Measurements from ENCODE around the gene LRRC4C.

The LRRC4C gene

DNA sequence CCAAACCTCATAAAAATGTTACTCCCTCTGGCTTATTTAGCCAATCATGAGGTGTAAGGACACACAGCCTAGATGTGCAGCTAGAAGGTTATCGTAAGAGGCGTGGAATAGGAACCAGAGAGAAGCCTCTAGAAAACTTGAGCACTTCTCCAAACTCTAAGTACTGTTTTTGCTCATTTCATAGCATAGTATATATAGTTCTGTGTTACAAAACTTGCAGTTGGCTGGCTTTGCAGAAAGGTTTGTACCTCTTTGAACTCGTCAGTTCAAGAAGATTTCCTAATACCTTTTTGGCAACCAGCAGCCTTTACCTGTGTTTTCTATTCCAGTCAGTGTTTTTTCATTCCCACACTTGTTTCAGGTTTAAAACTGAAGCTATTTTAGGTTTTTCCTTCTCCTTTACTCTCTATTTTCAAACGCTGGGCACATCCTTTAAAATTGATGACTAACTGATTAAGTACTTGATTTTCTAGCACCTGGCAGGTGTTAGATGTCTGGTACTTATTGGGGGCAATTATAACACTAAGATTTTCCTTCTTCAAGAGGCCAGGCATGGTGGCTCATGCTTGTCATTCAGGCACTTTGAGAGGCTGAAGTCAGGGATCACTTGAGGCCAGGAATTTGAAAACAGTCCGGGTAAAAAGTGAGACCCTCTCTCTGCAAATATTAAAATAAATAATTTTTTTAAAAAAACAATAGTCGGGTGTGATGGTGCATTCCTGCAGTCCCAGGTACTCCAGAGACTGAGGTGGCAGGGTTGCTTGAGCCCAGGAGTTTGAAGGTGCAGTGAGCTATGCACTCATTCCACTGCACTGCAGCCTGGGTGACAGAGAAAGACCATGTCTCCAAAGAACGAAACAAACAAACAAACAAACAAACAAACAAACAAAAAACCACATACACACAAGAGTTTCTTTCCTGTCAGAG lies 125.2 kb downstream of the LRRC4C start:
- no peak overlapping the region for H3K27ac ChIP-seq
- DNase-seq (ENCODE audit: low read depth, low spot score): no peak

DNA sequence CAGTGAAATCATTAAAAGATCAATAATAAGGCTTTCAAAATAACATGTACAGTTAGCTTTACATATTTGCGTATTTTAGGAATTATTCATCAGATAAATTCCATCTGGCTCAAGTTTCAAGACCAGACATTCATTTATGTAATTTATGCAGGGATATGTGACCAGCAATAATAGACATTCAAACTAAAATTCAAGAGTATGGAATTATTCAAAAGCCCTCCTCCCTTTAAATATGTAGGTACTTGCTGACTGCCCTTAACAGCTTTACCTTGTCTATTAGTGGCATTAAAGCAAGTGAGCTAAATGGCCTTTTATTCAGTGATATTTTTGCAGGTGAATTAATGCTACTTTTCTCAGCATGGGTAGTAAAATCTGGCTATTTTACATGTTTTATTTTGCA lies 126.1 kb downstream of the LRRC4C start:
- DNase-seq (ENCODE audit: low read depth, low spot score): no peak
- no peak overlapping the region for H3K27ac ChIP-seq

DNA sequence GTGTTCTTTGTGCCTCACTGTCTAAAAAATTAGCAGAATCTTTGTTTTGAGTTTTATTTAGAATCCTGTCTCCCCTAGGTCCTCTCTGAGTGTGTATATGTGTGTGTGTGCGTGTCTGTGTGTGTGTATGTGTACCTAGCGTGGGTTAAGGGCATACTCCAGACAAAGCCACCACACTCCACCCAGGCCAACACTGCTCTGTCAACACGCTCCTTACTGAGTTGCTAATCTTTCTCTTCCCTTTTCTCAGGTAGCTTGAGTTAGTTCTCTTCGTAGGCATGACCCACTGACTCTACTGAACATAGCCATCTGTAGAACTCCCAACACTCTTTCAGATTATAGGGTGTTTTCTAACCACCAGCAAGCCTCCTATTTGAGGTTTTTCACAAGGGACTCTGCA lies 131.1 kb downstream of the LRRC4C start:
- no peak overlapping the region for H3K27ac ChIP-seq
- DNase-seq (ENCODE audit: low read depth, low spot score): no peak

- H3K27ac ChIP-seq: no peak overlapping the region
- no peak for DNase-seq (ENCODE audit: low read depth, low spot score)
These were observed 136.0 kb downstream of the LRRC4C start for GRCh38 chr11:41323446-41323845.

DNA sequence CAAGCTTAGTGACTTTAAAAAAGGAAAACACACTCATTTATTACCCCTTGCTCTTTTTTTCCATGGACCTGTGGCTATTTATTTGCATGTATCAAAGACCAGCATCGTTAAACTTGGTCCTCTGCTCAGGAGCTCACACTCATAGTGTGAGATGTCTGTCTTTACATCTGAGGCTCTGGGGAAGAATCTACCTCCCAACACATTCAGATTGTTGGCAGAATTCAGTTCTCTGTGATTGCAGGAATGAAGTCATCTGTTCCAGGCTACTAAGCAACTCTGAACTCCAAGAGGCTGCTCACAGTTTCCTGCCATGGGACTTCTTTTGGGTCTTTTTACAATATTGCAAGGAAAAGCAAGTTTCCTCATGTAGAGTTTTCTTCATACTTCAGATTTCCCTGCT lies 138.8 kb downstream of the LRRC4C start:
- H3K27ac ChIP-seq: no peak overlapping the region
- DNase-seq (ENCODE audit: low read depth, low spot score): no peak

- no peak for DNase-seq (ENCODE audit: low read depth, low spot score)
- no peak overlapping the region for H3K27ac ChIP-seq
These were observed 139.2 kb downstream of the LRRC4C start for GRCh38 chr11:41320238-41320637.

GRCh38 chr11:41319434-41319833 lies 140.0 kb downstream of the LRRC4C start:
- DNase-seq (ENCODE audit: low read depth, low spot score): no peak

GRCh38 chr11:41316751-41317150 lies 142.7 kb downstream of the LRRC4C start:
- DNase-seq (ENCODE audit: low read depth, low spot score): no peak
- no peak overlapping the region for H3K27ac ChIP-seq

More at GRCh38 chr11:41319434-41319833, 140.0 kb downstream of the LRRC4C start:
- H3K27ac ChIP-seq: no peak overlapping the region

DNA sequence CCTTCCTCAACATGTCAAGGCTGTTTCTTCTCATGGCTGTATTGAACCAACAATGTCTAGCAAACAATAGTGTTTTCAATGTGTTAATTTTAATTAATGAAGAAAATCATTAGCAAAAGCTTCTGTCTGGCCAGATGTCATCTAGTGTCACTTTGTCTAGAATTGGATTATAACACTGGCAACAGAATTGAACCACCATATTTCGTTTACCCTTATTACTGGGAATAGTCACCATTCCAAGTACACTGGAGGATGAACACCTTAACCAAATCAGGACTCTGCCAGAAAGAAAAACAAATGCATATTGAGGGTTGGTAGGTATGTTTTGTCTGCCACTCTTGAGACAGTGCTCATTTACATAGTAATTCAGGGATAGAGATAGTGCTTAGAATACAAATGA lies 146.2 kb downstream of the LRRC4C start:
- DNase-seq (ENCODE audit: low read depth, low spot score): no peak
- H3K27ac ChIP-seq: no peak overlapping the region

DNA sequence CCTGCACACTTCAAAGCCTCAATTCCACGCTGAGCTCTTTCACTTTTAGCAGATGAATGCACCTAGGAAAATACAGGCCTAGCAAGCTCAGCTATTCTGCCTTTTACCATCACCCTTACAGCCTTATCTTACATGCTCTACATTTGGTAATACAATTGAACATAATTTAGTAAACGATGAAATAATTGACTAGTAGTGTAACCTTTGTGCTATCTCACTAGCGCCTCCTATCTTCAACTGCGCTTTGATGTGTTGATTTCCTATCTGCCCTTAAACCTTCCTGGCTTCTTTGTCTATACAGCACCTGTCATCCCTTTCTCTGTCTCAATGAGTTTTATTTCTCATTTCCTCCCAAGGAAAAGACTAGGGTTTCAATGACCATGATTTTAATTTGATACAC lies 149.7 kb downstream of the LRRC4C start:
- H3K27ac ChIP-seq: no peak overlapping the region
- no peak for DNase-seq (ENCODE audit: low read depth, low spot score)

DNA sequence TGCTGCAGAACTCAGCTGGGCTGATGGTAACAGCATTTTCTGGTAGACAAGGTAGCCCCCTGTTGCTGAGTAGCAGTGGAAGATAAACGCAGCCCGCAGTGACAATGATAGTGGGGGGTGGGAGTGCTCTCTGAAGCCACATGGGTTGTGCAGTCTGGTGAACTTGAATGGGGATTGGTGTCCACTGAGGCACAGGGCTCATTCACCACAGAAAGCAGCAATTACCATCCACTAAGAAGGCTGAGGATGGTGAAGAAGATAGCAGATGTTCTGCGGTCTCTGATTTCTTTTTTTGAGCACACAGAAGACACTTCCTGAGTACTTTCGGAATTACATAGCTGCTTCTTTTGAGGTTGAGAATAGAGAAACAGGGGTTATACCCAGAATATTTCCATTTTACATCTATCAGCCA lies 150.3 kb downstream of the LRRC4C start:
- no peak for DNase-seq (ENCODE audit: low read depth, low spot score)
- H3K27ac ChIP-seq: no peak overlapping the region

DNA sequence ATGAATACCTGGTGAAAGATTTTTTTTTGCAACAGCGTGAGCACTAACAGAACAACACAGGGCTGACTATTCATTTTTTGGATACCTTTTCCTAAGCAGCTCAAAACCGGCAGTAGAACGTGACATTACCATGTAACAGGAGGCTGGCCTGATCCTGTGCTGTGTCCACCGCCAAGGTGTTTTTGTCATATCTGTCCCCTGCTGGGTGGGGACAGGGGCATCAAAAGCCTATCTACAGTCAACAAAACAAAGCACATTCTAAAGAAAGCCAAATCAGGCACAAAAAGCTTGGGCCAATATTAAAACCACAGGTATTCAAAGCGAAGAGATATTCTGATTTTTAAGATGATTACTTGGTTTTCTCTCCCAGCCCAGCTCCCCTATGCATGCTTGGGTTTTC lies 151.2 kb downstream of the LRRC4C start:
- no peak for DNase-seq (ENCODE audit: low read depth, low spot score)

DNA sequence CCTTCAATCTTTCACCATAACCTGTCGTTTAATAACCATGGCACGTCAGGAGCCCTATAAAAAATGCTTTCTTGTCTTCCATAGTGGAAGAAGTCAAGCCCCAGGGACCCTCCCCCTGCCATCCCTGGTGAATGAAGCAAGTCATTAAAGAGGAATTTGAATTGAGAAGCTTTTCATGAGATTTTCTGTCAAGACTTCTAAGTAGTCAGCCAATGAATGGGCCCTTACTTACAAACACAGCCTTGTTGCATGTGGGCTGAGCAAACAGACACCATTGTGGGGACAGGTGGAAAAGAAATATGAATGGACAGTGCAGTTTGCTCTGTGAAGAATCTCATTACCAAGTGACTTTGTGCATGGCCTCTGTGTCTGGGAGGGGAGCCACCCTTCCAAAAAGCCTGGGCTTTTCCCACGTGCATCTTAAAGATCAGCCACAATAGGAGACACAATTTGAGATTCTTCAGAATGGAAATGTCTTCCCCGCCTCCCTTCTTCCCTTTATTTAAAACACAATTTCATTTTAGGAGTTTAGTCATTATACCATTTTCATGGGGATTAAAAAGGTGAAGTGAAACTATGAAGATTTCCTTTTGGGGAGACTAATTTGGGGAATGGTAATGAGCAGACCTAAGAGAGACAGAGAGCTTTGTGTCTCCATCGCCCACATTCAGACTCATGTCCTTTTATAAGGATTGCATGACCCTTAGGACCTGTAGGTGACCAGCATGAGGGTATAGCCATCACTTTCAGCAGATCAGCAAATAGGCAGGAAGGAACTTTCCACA lies 152.0 kb downstream of the LRRC4C start:
- H3K27ac ChIP-seq: no peak overlapping the region

More for the DNA sequence above, 151.2 kb downstream of the LRRC4C start:
- no peak overlapping the region for H3K27ac ChIP-seq

DNA sequence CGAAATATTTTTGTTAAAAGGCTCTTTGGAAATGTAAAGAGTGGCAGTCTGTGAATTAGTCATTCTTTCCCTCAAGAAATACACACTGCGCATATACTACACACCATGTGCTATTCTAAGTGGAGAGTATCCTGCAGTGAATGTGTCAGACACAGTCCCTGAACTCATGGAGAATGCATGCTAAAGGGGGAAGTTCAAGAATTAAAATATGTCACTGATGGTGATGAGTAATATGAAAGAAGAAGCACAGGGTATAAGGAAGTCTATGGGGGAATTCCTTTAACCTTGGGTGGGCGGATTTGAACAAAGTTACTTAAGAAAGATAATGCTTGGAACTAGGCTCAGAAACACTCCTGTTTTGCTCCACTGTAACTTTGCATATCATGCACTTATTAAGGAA lies 153.0 kb downstream of the LRRC4C start:
- no peak for DNase-seq (ENCODE audit: low read depth, low spot score)
- no peak overlapping the region for H3K27ac ChIP-seq

More for the DNA sequence above, 152.0 kb downstream of the LRRC4C start:
- no peak for DNase-seq (ENCODE audit: low read depth, low spot score)

GRCh38 chr11:41301023-41301422 lies 158.4 kb downstream of the LRRC4C start:
- DNase-seq (ENCODE audit: low read depth, low spot score): no peak
- H3K27ac ChIP-seq: no peak overlapping the region

DNA sequence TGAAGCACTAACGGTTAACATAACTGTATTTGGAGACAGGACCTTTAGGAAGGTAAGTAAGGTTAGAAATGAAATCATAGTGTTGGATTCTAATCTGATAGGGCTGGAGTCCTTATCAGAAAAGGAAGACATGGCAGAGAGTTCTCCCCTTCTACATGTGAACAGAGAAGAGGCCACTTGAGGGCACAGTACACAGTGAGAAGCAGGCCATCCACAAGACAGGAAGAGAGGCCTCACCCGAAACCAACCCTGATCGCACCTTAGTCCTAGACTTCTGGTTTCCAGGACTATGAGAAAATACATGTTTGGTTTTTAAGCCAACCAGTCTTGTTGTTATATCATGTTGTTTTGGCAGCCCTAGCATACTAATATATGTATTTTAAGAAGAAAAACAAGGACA lies 170.0 kb downstream of the LRRC4C start:
- no peak for DNase-seq (ENCODE audit: low read depth, low spot score)
- H3K27ac ChIP-seq: no peak overlapping the region

DNA sequence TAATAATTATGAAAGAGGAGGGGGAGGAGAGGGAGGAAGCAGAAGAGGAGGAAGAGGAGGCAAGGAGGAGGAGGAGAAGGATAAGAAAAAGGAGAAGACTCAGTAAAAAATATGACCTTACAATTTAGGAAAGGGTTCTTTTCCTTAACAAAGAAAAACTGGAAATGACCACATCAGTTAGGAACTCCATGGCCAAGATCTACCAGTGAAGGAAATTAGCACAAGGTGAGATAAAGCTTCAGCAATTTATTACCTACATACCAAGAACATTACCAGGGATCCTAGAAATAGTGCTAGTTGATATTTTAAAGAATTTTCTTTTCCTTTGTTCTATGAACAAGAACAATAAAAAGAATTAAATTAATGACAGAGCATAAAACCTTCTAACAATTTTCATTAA lies 172.7 kb downstream of the LRRC4C start:
- H3K27ac ChIP-seq: no peak overlapping the region
- no peak for DNase-seq (ENCODE audit: low read depth, low spot score)

- DNase-seq (ENCODE audit: low read depth, low spot score): no peak
- H3K27ac ChIP-seq: no peak overlapping the region
These were observed 175.1 kb downstream of the LRRC4C start for GRCh38 chr11:41284354-41284753.

DNA sequence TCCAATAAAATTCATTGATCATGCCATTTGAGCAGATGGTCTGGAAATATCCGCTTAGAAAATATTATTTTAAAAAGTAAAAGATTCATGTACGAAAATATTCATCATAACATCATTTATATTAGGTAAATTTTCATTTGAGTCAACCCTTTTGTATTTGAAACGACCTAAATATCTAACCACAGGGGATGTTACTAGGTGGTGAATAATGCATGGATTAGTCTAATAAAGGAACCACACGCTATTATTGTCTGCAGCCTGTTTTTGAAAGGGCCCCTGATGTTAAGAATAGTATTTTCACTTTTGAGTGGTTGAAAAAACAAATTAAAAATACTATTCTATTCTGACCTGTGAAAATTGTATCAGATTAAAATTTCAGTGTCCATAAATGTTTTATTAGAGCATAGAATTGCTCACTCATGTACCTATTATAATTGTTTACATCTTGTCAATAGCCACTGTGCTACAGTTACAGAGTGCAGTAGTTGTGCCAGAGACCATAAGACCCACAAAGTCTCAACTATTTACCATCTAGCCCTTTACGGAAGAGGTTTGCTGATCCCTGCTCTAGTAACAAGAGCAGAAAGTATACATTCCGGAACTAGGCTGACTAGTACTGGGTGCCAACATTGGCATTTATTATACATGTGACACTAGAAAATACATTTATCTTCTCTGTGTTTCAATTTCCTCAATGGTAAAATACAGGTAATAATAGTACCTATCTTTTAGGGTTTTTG lies 176.1 kb downstream of the LRRC4C start:
- H3K27ac ChIP-seq: no peak overlapping the region
- DNase-seq (ENCODE audit: low read depth, low spot score): no peak

GRCh38 chr11:41282395-41282794 lies 177.1 kb downstream of the LRRC4C start:
- no peak overlapping the region for H3K27ac ChIP-seq
- DNase-seq (ENCODE audit: low read depth, low spot score): no peak

All from epithelial cell of prostate (primary cell).